CD4-positive, alpha-beta T cell treated with Interleukin-12 subunit alpha and Interleukin-12 subunit beta, for 1 hour (primary cell): Measurements from ENCODE around the gene GAL.
"Not testable (repeated sequence)": the region's sequence is repeated elsewhere in the genome, so short reads cannot be mapped to it uniquely, and the experiment has no call there.

ENCODE experiments used
- DNase-seq: peaks from one replicate; pipeline ENCODE4 v3.0.0-alpha.2; 2020

The GAL gene

GRCh38 chr11:68684385-68685356, at the start of gene GAL:
GAL (plus strand) TSS chr11:68684544; CDS start chr11:68684924, 380 bp downstream.
- no peak for DNase-seq

- DNase-seq = not testable (repeated sequence)
These were observed 49.7 kb upstream of the GAL start for GRCh38 chr11:68634606-68635005.

DNA sequence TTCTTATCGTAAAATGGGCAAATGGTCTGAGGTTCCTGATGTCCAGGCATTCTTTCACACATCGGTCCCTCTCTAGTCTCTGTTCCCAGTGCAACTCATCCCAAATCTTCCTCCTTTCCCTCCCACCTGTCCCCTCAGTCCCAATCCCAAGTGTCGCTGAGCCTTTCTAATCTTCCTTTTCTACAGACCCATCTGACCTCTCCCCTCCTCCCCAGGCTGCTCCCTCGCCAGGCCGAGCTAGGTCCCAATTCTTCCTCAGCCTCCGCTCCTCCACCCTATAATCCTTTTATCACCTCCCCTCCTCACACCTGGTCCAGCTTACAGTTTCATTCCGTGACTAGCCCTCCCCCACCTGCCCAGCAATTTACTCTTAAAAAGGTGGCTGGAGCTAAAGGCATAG, 49.2 kb upstream of the GAL start:
- DNase-seq = not testable (repeated sequence)

- DNase-seq = not testable (repeated sequence)
These were observed 48.5 kb upstream of the GAL start for GRCh38 chr11:68635883-68636282.

- not testable (repeated sequence) for DNase-seq
These were observed 45.0 kb upstream of the GAL start for GRCh38 chr11:68639322-68639721.

DNA sequence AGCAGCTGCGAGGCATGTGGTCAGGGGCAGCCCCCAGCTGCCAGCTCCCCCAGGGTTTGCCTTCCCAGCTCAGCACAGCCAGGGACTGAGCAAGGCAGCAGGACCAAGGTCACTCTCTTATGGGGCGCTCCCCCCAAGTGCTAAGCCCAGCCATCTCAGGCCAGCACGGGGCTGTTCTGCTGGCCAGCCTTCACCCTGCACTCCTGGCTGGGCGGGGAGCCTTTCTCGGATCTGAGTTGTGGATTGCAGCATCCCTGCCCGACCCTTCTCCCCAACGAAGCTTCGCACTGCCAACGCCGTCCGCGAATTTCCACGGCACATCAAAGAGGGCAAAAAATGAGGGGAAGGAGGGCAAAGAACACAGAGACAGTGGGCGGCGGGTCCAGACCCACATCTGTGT, 42.5 kb upstream of the GAL start:
- no peak for DNase-seq

GRCh38 chr11:68643585-68643984, 40.8 kb upstream of the GAL start:
- no peak for DNase-seq

DNA sequence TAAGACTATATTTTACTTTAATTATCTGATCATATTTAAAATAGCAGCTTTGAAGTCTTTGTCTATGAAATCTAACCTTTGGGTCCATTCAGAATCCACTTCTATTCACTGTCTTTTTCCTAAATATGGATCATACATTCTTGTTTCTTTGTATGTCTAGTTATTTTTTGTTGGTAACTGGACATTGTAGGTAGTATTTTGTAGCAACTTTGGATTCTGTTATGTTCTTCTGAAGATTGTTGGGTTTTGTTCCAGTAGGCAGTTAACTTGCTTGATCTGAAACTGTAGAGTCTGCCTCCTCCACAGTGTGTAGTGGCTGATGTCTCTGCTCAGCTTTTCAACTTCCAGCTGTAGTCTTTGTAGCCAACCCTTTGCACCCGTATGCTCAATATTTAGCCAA, 37.5 kb upstream of the GAL start:
- DNase-seq = no peak

- DNase-seq = no peak
These were observed 34.3 kb upstream of the GAL start for GRCh38 chr11:68649851-68650555.

DNA sequence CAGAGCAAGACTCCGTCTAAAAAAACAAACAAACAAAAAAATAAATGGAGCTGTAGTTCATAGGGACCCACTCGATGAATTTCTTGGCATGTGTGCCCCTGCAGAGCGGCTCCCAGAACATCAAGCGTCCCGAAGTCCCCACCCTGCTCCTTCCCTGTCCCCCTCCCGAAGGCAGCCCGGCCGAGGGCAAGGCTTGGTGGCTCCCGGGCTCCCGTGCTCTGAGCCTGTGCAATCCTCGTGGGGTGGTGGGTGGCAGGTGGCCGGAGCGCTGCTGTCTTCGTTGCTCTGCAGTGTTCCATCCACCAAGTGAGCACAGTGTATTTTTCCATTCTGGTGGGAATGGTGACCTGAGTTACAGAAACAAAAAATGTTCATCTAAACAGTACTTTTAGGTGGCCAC, 33.5 kb upstream of the GAL start:
- no peak for DNase-seq

- DNase-seq = no peak
These were observed 32.9 kb upstream of the GAL start for GRCh38 chr11:68651208-68651984.

DNA sequence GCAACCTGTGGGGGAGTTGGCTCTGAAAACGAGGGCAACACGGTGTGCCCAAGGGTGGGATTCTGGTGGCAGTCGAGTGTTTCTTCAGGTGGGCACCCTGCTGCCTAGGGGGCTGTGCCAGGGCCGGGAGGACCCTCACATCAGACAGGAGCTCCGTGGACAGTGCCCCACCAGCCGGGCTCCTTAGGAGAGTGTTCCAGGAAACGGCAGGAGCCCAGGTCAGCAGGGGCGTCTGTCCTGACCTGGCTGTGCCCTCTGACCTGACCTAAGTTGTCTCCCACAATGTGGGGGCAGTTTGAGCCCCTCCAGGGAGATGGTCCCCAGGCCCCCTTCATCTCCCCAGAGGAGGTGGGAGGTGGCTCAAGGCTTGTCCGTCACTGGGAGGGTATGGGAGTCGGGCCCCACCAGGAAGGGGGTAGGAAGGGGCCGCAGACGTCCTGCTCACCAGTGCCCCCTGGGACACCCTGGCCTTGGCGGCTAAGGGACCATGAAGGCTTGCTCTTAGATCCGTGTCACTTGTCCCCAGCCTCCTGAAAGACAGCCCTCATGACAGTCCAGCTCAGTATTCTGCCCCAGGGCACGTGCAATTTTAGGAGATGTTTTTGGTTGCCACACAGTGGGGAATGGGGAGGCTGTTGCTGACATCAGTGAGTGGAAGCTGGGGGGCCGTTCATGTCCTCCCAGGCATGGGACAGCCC, 32.2 kb upstream of the GAL start:
- no peak for DNase-seq

GRCh38 chr11:68652683-68653156, 31.6 kb upstream of the GAL start:
- DNase-seq = no peak

DNA sequence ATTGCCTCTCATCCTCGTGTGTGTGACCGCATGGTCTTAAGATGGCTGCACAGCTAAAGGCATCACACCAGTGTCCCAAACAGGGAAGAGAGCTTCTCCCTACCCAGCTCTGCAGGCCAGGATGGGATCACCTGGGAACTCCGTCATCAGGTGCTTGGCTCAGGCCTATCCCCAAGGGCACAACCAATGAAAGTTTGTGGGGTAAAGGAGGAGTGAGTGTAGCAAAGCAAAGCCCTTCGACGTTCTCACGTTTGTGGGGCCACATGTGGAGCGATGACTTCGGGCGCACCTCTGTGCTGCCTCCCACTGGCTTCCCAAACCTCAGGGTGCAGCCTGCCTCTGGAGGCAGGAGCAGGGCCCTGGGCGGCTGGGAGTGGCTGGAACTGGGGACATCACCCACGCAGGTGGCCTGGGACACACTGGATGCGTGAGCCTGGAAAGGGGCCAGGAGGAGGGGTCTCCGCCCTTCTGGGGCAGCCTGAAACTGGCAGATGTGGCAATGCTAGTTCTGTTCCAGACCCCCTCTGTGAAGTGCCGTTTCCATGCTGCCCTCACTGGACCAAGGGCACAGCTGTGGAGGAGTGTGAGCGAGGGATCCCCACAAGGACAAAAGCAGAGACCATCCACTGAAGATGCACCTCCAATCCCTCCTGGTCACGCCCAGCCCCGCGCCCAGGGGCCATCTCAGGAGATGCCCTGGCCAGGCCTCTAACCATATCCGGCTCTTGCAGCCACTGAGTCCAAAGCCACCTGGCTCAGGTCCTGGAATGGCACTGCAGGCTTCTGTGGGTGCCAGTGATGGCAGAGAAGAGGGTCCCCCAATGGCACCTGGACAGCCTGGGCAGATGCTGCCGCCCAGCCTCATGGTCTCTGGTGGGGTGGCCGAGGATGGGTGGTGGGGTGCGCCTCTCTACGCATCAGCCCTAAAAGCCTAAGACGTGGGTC, 30.6 kb upstream of the GAL start:
- DNase-seq = no peak

GRCh38 chr11:68654978-68655377, 29.4 kb upstream of the GAL start:
- DNase-seq = no peak

- DNase-seq = no peak
These were observed 28.9 kb upstream of the GAL start for GRCh38 chr11:68655406-68655805.

- no peak for DNase-seq
These were observed 28.5 kb upstream of the GAL start for GRCh38 chr11:68655806-68656205.

DNA sequence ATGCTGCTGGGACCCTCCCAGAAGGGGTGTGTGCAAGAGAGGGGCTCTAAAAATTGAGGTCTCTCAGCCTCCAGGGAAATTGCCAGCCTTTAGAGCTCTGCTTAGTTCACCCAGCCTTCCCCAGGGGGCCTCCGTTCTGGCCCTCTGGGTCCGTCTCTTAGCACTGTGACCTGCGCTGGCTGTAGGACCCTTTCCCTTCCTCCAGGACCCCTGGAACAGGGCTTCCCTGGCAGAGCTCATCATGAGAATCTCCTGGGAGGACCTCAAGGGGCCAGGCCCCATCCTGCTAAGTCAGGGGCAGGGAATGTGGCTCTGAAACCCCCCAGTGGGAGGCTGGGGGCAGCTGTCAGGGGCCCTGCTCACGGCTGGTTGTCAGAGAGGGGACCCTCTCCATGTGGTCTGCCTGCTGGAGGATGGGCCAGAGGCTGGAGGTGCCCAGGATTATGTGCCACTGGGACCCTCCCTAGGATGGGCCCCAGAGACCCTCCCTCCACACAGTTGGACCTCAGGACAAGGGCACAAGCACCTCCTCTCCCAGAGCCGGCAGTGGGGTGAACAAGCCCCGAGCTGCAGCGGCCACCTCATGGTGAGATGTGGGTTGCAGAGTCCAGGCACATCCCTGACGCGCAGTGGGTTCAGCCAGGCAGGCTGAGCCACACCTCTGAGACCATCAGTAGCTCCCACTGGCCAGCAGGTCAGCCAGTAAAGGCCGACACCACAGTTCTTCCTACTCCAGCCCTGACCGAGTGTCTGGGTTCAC, 27.1 kb upstream of the GAL start:
- DNase-seq = no peak

DNA sequence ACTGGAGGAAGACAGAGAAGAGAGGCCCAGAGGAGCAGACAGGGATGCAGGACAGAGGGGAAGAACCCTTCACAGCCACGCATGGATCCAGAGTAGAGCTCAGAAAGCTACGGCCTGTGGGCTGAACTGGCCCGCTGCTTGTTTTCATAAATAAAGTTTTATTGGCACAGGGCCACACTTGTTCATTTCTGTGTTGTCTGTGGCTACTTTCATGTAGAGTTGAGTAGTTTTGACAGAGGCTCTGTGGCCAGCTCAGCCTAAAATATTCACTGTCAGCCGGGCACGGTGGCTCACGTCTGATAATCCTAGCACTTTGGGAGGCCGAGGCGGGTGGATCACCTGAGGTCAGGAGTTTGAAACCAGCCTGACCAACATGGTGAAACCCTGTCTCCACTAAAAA, 26.2 kb upstream of the GAL start:
- no peak for DNase-seq

- DNase-seq = no peak
These were observed 25.7 kb upstream of the GAL start for GRCh38 chr11:68658661-68659060.
